Prostate gland (tissue), 2 donors: ENCODE results near the gene RCAN1.

Experiments used
- CTCF ChIP-seq, 4 experiments: fragments of 200-600 bp in 2 of 4; fragments of 450-650 bp in 2 of 4; sonication (generic) in 2 of 4; IDR thresholded peaks; 1 replicate in 3 of 4; 2 replicates in 1 of 4; pipeline ENCODE4 v1.5.1; 2016 to 2019; ENCODE audit warnings: antibody characterized with exemption in 4 of 4, mild to moderate bottlenecking in 2 of 4, moderate library complexity in 2 of 4
- POLR2A ChIP-seq: fragments of 450-650 bp; IDR thresholded peaks from one replicate; pipeline ENCODE4 v1.6.1; 2016; ENCODE audit warnings: antibody characterized with exemption, mild to moderate bottlenecking

GRCh38 chr21:34604556-34604955, 10.4 kb downstream of the RCAN1 start:
- TF ChIP-seq CTCF (IDR thresholded peaks at IDR 0.05), result no peak
- TF ChIP-seq POLR2A, result no peak
